Liver (tissue), 9 donors: ENCODE results near the gene BANP. TPM values are rescaled to one million over a fixed set of nuclear protein-coding genes. Genes with fewer than 3 reads are reported as not detected.

Experiments used
- DNase-seq: peaks from one replicate; pipeline ENCODE4 v3.0.0-alpha.2; 2017; ENCODE audit warnings: low spot score
- H3K27ac ChIP-seq, 2 donors: one replicate each; pipeline ENCODE4 v1.7.0; 2013; ENCODE audit warnings: inconsistent platforms in 2 of 2, low read length in 2 of 2, control low read depth in 1 of 2, low read depth in 1 of 2, mild to moderate bottlenecking in 1 of 2
- H3K27me3 ChIP-seq, 4 donors: one replicate each; pipeline versions ENCODE4 v1.6.1 to v1.7.0; 2013; ENCODE audit warnings: low read length in 3 of 4, inconsistent platforms in 1 of 4, mild to moderate bottlenecking in 1 of 4, moderate library complexity in 1 of 4; ENCODE audit not compliant: control insufficient read depth in 4 of 4, insufficient read depth in 4 of 4
- H3K36me3 ChIP-seq, 4 donors: one replicate each; pipeline versions ENCODE4 v1.6.1 to v1.7.0; 2013; ENCODE audit warnings: low read length in 3 of 4, mild to moderate bottlenecking in 3 of 4, low read depth in 1 of 4, moderate library complexity in 1 of 4; ENCODE audit not compliant: control insufficient read depth in 4 of 4, insufficient read depth in 3 of 4
- H3K4me1 ChIP-seq, 4 donors: one replicate each; pipeline versions ENCODE4 v1.6.1 to v1.7.0; 2013; ENCODE audit warnings: low read length in 3 of 4, mild to moderate bottlenecking in 3 of 4, moderate library complexity in 1 of 4; ENCODE audit not compliant: control insufficient read depth in 4 of 4, insufficient read depth in 4 of 4
- H3K4me3 ChIP-seq, 3 donors: one replicate each; pipeline versions ENCODE4 v1.6.1 to v1.7.0; 2013; ENCODE audit warnings: low read length in 3 of 3, control low read depth in 1 of 3, low read depth in 1 of 3, mild to moderate bottlenecking in 1 of 3
- H3K9ac ChIP-seq, 2 donors: one replicate each; pipeline ENCODE4 v1.7.0; 2013; ENCODE audit warnings: low read length in 2 of 2, mild to moderate bottlenecking in 2 of 2, moderate library complexity in 2 of 2, control low read depth in 1 of 2, low read depth in 1 of 2
- H3K9me3 ChIP-seq, 4 donors: one replicate each; pipeline versions ENCODE4 v1.6.1 to v1.7.0; 2013; ENCODE audit warnings: low read length in 3 of 4; ENCODE audit not compliant: control insufficient read depth in 4 of 4
- CTCF ChIP-seq: fragments of 150-350 bp; IDR thresholded peaks from 2 replicates; pipeline ENCODE4 v1.5.1; 2017; ENCODE audit warnings: improper control_type of control experiment, low read depth, low read length; ENCODE audit not compliant: missing input control
- EGR1 ChIP-seq, 2 donors: IDR thresholded peaks; 2 replicates each; pipeline ENCODE4 v1.6.1; 2016 to 2018; ENCODE audit warnings: antibody characterized with exemption in 2 of 2, low read depth in 2 of 2
- FOXA1 ChIP-seq: IDR thresholded peaks from 2 replicates; pipeline ENCODE4 v1.6.1; 2016; ENCODE audit warnings: antibody characterized with exemption
- FOXA2 ChIP-seq: IDR thresholded peaks from 2 replicates; pipeline ENCODE4 v1.6.1; 2016; ENCODE audit warnings: antibody characterized with exemption
- GABPA ChIP-seq, 2 donors: IDR thresholded peaks in 1 of 2; conservative IDR thresholded peaks in 1 of 2; 2 replicates each; pipeline ENCODE4 v1.6.1; 2016; ENCODE audit warnings: antibody characterized with exemption in 2 of 2, mild to moderate bottlenecking in 1 of 2, moderate library complexity in 1 of 2
- HNF4A ChIP-seq, 2 donors: conservative IDR thresholded peaks; 2 replicates each; pipeline ENCODE4 v1.6.1; 2016; ENCODE audit warnings: antibody characterized with exemption in 2 of 2, mild to moderate bottlenecking in 2 of 2
- JUND ChIP-seq, 2 donors: IDR thresholded peaks; 2 replicates each; pipeline ENCODE4 v1.6.1; 2016; ENCODE audit warnings: antibody characterized with exemption in 2 of 2
- MAX ChIP-seq: IDR thresholded peaks from 2 replicates; pipeline ENCODE4 v1.6.1; 2016; ENCODE audit warnings: antibody characterized with exemption
- RAD21 ChIP-seq, 2 donors: IDR thresholded peaks; 2 replicates each; pipeline ENCODE4 v1.6.1; 2016; ENCODE audit warnings: antibody characterized with exemption in 2 of 2, mild to moderate bottlenecking in 2 of 2
- REST ChIP-seq: IDR thresholded peaks from 2 replicates; pipeline ENCODE4 v1.6.1; 2016; ENCODE audit warnings: antibody characterized with exemption, mild to moderate bottlenecking
- RXRA ChIP-seq, 2 donors: IDR thresholded peaks; 2 replicates each; pipeline ENCODE4 v1.6.1; 2017 to 2018; ENCODE audit warnings: antibody characterized with exemption in 2 of 2, mild to moderate bottlenecking in 1 of 2
- SP1 ChIP-seq: IDR thresholded peaks from 2 replicates; pipeline ENCODE4 v1.6.1; 2018; ENCODE audit warnings: antibody characterized with exemption, mild to moderate bottlenecking
- YY1 ChIP-seq: IDR thresholded peaks from 2 replicates; pipeline ENCODE4 v1.6.1; 2016; ENCODE audit warnings: antibody characterized with exemption, mild to moderate bottlenecking
- ZBTB33 ChIP-seq: IDR thresholded peaks from 2 replicates; pipeline ENCODE4 v1.6.1; 2016; ENCODE audit warnings: antibody characterized with exemption
- WGBS: extraction: QIAGEN DNeasy Blood & Tissue Kit; methylation state at CpG from one replicate; pipeline ENCODE4 v1.1.7; 2013; 5-methylcytosine and 5-hydroxymethylcytosine counted together
- polyA plus RNA-seq, 2 donors: library from polyadenylated mRNA; stranded (reverse) in 1 of 2; unstranded in 1 of 2; fragments of 200-250 nt in 1 of 2; fragments of >200 nt in 1 of 2; fragmentation: Nextera tagmentation in 1 of 2; extraction: Ambion mirVana in 1 of 2; gene quantifications; one replicate each; pipeline versions ENCODE4 v1.2.1 to v1.2.3, GENCODE V29; 2013 to 2015
- total RNA-seq, 2 donors: library from RNA; depleted of rRNA; stranded (reverse); fragments of >200 nt; gene quantifications; one replicate each; pipeline ENCODE4 v1.2.3, GENCODE V29; 2014
- donor health status: healthy.
- donor health status: healthy.
- donor health status: healthy.
- donor health status: healthy.
- donor health status: healthy.

The BANP gene
- total and polyA plus RNA-seq, 4 donors = 4.9 to 20.7 (median 13.7) TPM

DNA sequence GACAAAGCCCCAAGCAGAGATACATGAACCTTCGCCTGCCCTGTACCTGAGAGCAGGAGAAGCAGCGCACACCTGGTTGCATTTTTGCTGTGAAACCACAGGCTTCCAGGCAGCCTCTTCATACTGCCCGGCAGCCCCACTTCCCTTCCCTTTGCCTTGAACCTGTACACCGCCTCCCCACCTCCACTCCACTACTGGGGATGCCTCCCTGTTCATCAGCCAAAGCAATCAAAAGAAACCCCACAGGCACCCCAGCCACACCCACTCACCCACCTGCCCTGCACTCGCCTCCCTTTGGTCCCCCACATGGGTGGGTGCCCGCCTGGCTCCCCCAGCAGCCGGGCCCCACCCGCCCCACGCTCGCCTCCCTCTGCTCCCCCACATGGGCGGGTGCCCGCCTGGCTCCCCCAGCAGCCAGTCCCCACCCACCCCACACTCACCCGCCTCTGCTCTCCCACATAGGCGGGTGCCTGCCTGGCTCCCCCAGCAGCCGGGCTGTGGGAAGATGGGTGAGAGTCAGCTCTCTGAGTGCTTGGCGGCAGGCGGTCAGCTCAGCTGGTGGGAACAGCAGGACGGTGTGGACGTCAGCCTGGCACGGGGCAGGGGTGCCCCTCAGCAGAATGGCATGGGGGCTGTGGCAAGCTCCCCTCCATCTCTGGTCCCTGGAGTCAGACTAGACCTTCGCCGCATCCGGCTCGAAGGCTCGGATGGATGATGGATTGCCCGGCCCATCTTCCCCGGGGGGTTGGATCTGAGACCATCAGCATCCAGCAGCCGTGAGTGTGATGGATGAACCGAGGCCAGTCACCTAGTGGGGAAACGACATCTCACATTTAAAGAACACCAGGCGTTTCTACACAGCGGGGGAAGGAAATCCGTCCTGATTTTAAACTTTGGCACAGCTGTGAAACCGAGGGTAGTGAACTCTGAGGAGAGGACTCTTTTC, 135.6 kb downstream of the BANP start:
- Histone ChIP-seq H3K36me3 (no peaks in the 10 kb centered on the region), H3K27me3 (no peaks in the 10 kb centered on the region), H3K4me1 (peaks cover 0 to 2% (median 0%) of the 10 kb centered on the region in 4 donors), H3K27ac (no peak overlapping the region), H3K9ac (no peak overlapping the region), H3K4me3 (no peak overlapping the region), H3K9me3 (no peaks in the 10 kb centered on the region)
- DNase-seq = no peak
- TF ChIP-seq MAX (no peak), RXRA (IDR thresholded peaks at IDR 0.05) (peak; percentile 30 to 62), REST (no peak), SP1 (no peak), CTCF (no peak), JUND (IDR thresholded peaks at IDR 0.05) (no peak)
- WGBS = 81% methylated on average over 34 of the region's 34 CpGs

DNA sequence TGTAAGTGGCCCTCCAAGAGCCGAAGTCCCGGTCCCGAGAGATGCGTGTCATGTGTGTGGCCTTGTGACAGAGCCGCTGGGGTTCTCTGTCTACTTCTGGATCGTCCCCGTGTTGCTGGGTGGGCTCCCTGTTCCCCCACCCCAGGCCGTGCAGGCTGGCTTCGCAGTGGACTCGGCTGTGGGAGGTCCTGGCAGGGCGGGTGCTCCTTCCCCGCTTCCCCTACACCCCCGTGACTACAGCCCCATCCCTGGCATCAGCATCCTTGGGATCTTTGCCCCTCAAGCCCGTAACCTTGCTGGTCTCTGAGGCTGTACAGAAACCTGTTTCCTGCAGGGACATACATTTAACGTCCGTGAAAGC, 136.3 kb downstream of the BANP start:
- Histone ChIP-seq H3K27ac (no peak overlapping the region), H3K4me1 (peaks cover 0 to 2% (median 0%) of the 10 kb centered on the region in 4 donors), H3K9me3 (no peaks in the 10 kb centered on the region), H3K9ac (no peak overlapping the region), H3K36me3 (no peaks in the 10 kb centered on the region), H3K27me3 (no peaks in the 10 kb centered on the region), H3K4me3 (no peak overlapping the region)
- DNase-seq = no peak
- 80% methylated on average over 16 of the region's 16 CpGs for WGBS
- no peak for TF ChIP-seq FOXA1
- no peak for TF ChIP-seq HNF4A (conservative IDR thresholded peaks at IDR 0.05)
- no peak for TF ChIP-seq EGR1 (IDR thresholded peaks at IDR 0.05; ENCODE audit: low read depth in 2 of 2)
- TF ChIP-seq YY1 = no peak
- TF ChIP-seq FOXA2 = no peak
- TF ChIP-seq ZBTB33 = no peak
- no peak for TF ChIP-seq GABPA (IDR thresholded peaks at IDR 0.05 in 1 of 2, conservative IDR thresholded peaks at IDR 0.05 in 1 of 2)
- no peak for TF ChIP-seq RAD21 (IDR thresholded peaks at IDR 0.05)
- no peak for TF ChIP-seq JUND (IDR thresholded peaks at IDR 0.05)
